Measurements from ENCODE around the gene TSPAN1. TPM values are rescaled to one million over a fixed set of nuclear protein-coding genes. Genes with fewer than 3 reads are reported as not detected.

Gene TSPAN1
- total and polyA plus RNA-seq, 10 of the 15 experiments (the other 5 are each of a cell fraction or from before 2014, with no cell fraction given): 0.08 to 0.29 (median 0.23) TPM; not detected in 5

DNA sequence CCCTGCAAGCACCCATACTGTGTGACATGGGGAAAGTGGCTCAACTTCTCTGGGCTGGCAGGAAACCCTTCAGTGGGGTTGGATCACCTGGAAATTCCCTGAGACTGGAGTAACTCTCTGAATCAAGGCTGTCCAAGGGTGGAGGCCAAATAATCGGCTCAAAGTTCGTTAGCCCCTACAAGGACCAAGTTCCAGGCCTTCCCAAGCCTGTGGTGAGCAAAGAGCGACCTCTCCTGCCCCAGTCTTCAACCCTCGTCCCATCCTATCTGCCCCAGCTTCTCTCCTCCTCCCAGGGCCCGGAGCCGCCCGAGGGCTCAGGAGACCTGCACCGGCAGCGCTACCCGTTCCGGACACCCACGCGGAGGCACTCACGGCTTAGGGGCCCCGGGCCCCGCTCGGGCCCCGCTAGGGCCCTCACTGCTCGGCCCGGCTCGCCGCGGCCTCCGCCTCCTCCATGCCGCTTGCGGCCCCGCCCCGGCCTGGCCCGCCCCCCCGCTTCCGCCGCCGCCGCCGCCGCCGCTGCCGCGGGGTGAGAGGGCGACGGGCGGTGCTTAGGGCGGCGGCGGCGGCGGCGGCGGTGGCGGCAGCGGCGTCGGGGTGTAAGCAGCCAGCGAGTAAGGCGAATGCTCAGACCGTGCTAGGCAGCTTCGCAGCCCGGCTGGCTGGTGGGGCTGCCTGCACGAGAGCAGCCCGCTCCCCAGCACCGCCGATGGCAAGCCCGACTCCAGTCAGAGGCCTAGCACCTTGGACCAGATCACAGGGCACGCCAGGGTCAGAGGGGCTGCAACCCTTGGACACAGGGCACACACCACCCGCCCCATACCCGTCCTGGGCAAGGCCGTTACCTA lies 23.3 kb downstream of the TSPAN1 start, which contains the start of gene POMGNT1:
Gene POMGNT1, minus strand, starts transcription at position 471 of the 848 bp plus-strand sequence. CDS start 613 bp downstream, outside the sequence.
- ATAC-seq (peak; percentile 94), DNase-seq (ENCODE audit: low read depth, low spot score) (no peak), FAIRE-seq (no peak)
- ChIA-PET RAD21 (ENCODE audit: unreplicated experiment) (interaction anchor here (1.3 to 3.0 kb wide), 5 partner anchors 14 to 162 kb away, joined by 4 to 13 read pairs (median 5); no protein-coding TSS in a partner anchor), POLR2A (interaction anchor here (0.7 to 0.8 kb wide), 4 partner anchors 46 to 1054 kb away, joined by 3 read pairs; partner anchors contain the start of gene RAD54L), SMC1A (ENCODE audit: uncharacterized antibody, unreplicated experiment) (interaction anchor here (0.9 to 3.1 kb wide), 4 partner anchors 14 to 291 kb away, joined by 3 to 10 read pairs (median 6); no protein-coding TSS in a partner anchor), CTCF (interaction anchor here (1.6 to 3.9 kb wide), 3 partner anchors 15 to 26 kb away, joined by 9 to 30 read pairs (median 15); no protein-coding TSS in a partner anchor)
- intact Hi-C loops (cut with micrococcal nuclease; ENCODE audit: unreplicated experiment) (loop anchor here (1.0 kb wide), 1 partner anchor 161 kb away; no protein-coding TSS in a partner anchor), in situ Hi-C loops (cut with MboI) (no loop called here)
- H3K4me2 ChIP-seq (ENCODE audit: control insufficient read depth, insufficient read depth): peak within 1 kb of the TSS; percentile 70
- H3K36me3 ChIP-seq (ENCODE audit: control insufficient read depth in 2 of 2, insufficient read depth in 2 of 2, low read length in 1 of 2): peaks cover 0 to 2% of the 10 kb centered on the region in 2 experiments; a peak in 2 of 4 replicates
- peak within 1 kb of the TSS; percentile 59 for H3K27ac ChIP-seq (ENCODE audit: control insufficient read depth, insufficient read depth)
- peak within 1 kb of the TSS; percentile 86 for H3K9ac ChIP-seq (ENCODE audit: control insufficient read depth, insufficient read depth, low read length)
- peak within 1 kb of the TSS; percentile 98 for H3K4me3 ChIP-seq
- BruUV-seq (replicated peaks): TSS peak; percentile 67
- no peaks in the 10 kb centered on the region for H3K9me3 ChIP-seq (replicated peaks; ENCODE audit: control insufficient read depth, insufficient read depth, low read length)
- H3K4me1 ChIP-seq (ENCODE audit: control insufficient read depth, insufficient read depth, low read length): peaks cover 9% of the 10 kb centered on the region
- WGBS (ENCODE audit: insufficient coverage, insufficient replicate concordance, low lambda C conversion rate, missing lambda C conversion rate): under 1% methylated on average over 33 of the region's 67 CpGs
- no peaks in the 10 kb centered on the region for H3K27me3 ChIP-seq (replicated peaks in 1 of 2; ENCODE audit: control insufficient read depth in 2 of 2, insufficient read depth in 2 of 2, low read length in 1 of 2)
- peak within 1 kb of the TSS; percentile 92 for H2AFZ ChIP-seq (ENCODE audit: control insufficient read depth, low read depth, low read length)
- peaks cover 6% of the 10 kb centered on the region for H3K79me2 ChIP-seq (ENCODE audit: control insufficient read depth, insufficient read depth, low read length)
- H4K20me1 ChIP-seq (ENCODE audit: control insufficient read depth, insufficient read depth): no peaks in the 10 kb centered on the region
- TF ChIP-seq IRF4 (IDR thresholded peaks at IDR 0.05; ENCODE audit: low read depth, low read length) (no peak), SP1 (IDR thresholded peaks at IDR 0.05; ENCODE audit: low read depth, low read length) (no peak), FOXM1 (IDR thresholded peaks at IDR 0.05; ENCODE audit: low read depth, low read length) (no peak), SIX5 (IDR thresholded peaks at IDR 0.05; ENCODE audit: low read depth, low read length, severe bottlenecking) (no peak), TCF12 (IDR thresholded peaks at IDR 0.05; ENCODE audit: low read depth, low read length) (no peak), CEBPB (IDR thresholded peaks at IDR 0.05; ENCODE audit: borderline replicate concordance in 1 of 2, low read depth in 2 of 2, low read length in 2 of 2) (no peak), POLR2A (IDR thresholded peaks at IDR 0.05; ENCODE audit: low read depth, low read length) (peak; percentile 93)
- TF ChIP-seq, protein P1, sequence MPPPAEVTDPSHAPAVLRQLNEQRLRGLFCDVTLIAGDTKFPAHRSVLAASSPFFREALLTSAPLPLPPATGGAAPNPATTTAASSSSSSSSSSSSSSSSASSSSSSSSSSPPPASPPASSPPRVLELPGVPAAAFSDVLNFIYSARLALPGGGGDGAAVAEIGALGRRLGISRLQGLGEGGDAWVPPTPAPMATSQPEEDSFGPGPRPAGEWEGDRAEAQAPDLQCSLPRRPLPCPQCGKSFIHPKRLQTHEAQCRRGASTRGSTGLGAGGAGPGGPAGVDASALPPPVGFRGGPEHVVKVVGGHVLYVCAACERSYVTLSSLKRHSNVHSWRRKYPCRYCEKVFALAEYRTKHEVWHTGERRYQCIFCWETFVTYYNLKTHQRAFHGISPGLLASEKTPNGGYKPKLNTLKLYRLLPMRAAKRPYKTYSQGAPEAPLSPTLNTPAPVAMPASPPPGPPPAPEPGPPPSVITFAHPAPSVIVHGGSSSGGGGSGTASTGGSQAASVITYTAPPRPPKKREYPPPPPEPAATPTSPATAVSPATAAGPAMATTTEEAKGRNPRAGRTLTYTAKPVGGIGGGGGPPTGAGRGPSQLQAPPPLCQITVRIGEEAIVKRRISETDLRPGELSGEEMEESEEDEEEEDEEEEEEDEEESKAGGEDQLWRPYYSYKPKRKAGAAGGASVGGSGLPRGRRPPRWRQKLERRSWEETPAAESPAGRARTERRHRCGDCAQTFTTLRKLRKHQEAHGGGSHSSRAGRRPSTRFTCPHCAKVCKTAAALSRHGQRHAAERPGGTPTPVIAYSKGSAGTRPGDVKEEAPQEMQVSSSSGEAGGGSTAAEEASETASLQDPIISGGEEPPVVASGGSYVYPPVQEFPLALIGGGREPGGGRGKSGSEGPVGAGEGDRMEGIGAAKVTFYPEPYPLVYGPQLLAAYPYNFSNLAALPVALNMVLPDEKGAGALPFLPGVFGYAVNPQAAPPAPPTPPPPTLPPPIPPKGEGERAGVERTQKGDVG (CRISPR knock-in tag; IDR thresholded peaks at IDR 0.05): no peak
- TF ChIP-seq, protein P2, sequence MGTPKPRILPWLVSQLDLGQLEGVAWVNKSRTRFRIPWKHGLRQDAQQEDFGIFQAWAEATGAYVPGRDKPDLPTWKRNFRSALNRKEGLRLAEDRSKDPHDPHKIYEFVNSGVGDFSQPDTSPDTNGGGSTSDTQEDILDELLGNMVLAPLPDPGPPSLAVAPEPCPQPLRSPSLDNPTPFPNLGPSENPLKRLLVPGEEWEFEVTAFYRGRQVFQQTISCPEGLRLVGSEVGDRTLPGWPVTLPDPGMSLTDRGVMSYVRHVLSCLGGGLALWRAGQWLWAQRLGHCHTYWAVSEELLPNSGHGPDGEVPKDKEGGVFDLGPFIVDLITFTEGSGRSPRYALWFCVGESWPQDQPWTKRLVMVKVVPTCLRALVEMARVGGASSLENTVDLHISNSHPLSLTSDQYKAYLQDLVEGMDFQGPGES (IDR thresholded peaks at IDR 0.05): no peak
- TF ChIP-seq, protein P3, sequence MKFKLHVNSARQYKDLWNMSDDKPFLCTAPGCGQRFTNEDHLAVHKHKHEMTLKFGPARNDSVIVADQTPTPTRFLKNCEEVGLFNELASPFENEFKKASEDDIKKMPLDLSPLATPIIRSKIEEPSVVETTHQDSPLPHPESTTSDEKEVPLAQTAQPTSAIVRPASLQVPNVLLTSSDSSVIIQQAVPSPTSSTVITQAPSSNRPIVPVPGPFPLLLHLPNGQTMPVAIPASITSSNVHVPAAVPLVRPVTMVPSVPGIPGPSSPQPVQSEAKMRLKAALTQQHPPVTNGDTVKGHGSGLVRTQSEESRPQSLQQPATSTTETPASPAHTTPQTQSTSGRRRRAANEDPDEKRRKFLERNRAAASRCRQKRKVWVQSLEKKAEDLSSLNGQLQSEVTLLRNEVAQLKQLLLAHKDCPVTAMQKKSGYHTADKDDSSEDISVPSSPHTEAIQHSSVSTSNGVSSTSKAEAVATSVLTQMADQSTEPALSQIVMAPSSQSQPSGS (IDR thresholded peaks at IDR 0.05; ENCODE audit: low read length): no peak
- TF ChIP-seq, protein P4, sequence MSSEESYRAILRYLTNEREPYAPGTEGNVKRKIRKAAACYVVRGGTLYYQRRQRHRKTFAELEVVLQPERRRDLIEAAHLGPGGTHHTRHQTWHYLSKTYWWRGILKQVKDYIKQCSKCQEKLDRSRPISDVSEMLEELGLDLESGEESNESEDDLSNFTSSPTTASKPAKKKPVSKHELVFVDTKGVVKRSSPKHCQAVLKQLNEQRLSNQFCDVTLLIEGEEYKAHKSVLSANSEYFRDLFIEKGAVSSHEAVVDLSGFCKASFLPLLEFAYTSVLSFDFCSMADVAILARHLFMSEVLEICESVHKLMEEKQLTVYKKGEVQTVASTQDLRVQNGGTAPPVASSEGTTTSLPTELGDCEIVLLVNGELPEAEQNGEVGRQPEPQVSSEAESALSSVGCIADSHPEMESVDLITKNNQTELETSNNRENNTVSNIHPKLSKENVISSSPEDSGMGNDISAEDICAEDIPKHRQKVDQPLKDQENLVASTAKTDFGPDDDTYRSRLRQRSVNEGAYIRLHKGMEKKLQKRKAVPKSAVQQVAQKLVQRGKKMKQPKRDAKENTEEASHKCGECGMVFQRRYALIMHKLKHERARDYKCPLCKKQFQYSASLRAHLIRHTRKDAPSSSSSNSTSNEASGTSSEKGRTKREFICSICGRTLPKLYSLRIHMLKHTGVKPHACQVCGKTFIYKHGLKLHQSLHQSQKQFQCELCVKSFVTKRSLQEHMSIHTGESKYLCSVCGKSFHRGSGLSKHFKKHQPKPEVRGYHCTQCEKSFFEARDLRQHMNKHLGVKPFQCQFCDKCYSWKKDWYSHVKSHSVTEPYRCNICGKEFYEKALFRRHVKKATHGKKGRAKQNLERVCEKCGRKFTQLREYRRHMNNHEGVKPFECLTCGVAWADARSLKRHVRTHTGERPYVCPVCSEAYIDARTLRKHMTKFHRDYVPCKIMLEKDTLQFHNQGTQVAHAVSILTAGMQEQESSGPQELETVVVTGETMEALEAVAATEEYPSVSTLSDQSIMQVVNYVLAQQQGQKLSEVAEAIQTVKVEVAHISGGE (CRISPR knock-in tag; IDR thresholded peaks at IDR 0.05): no peak
- TF ChIP-seq, protein P5, sequence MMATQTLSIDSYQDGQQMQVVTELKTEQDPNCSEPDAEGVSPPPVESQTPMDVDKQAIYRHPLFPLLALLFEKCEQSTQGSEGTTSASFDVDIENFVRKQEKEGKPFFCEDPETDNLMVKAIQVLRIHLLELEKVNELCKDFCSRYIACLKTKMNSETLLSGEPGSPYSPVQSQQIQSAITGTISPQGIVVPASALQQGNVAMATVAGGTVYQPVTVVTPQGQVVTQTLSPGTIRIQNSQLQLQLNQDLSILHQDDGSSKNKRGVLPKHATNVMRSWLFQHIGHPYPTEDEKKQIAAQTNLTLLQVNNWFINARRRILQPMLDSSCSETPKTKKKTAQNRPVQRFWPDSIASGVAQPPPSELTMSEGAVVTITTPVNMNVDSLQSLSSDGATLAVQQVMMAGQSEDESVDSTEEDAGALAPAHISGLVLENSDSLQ (IDR thresholded peaks at IDR 0.05): no peak
